ENCODE measurements around the gene NCAPH2.
"Not testable (repeated sequence)": the region's sequence is repeated elsewhere in the genome, so short reads cannot be mapped to it uniquely, and the experiment has no call there.

Gene NCAPH2

DNA sequence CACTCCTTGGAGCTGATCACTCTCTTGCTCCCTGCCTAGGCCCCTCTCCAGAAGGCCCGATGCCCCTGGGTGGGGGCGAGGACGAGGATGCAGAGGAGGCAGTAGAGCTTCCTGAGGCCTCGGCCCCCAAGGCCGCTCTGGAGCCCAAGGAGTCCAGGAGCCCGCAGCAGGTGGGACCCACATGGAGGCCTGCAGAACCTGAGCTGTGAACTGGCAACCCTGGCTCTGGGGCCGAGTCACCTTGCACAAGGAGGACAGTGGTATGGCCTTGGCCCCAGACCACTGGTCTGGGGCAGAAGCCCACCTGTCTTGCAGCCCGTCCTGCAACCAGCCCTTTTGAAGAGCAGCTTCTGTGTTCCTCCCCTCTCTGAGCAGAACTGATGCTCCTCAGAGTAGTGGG, 11.1 kb downstream of the NCAPH2 start:
- no peak for DNase-seq (ENCODE audit: low read depth)

DNA sequence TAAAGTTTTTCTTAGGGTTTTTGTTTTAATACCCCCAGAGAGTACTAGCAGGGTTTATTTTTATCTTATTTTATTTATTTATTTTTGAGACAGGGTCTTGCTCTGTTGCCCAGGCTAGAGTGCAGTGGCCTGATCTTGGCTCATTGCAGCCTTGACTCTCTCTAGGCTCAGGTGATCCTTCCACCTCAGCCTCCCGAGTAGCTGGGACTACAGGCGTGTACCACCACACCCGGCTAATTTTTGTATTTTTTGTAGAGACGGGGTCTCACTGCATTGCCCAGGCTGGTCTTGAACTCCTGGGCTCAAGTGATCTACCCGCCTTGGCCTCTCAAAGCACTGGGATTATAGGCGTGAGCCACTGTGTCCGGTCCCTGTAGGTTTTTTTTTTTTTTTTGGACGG, 12.2 kb downstream of the NCAPH2 start:
- DNase-seq (ENCODE audit: low read depth) = not testable (repeated sequence)

DNA sequence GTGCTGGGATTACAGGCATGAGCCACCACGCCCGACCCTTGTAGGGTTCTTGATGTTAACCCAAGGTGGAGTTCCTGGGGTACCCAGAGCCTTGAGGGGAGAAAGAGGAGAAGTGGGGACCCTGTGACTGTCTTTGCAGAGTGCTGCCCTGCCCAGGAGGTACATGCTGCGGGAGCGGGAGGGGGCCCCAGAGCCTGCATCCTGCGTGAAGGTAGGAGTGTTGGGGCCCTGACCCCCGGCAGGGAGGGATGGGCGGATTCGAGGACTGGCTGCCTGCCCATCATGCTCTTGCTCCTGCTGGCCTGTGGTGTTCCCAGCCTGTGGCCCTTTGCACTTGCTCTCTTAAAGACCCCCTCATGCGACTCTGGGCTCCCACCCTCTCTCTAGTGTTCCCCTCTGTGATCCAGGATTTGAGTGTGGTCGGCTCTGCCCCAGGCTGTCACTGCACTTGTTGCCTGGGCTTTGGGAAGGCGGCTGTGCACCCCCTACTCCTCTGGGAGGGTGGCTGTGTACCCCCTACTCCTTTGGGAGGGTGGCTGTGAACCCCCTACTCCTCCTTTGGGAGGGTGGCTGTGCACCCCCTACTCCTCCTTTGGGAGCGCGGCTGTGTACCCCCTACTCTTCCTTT, 12.9 kb downstream of the NCAPH2 start:
- no peak for DNase-seq (ENCODE audit: low read depth)

GRCh38 chr22:50521710-50522109, 13.7 kb downstream of the NCAPH2 start:
- no peak for DNase-seq (ENCODE audit: low read depth)

GRCh38 chr22:50522208-50522805, 14.3 kb downstream of the NCAPH2 start:
- DNase-seq (ENCODE audit: low read depth) = no peak

- DNase-seq (ENCODE audit: low read depth) = no peak
Observed at GRCh38 chr22:50522806-50523438, 14.9 kb downstream of the NCAPH2 start.

- no peak for DNase-seq (ENCODE audit: low read depth)
Observed at GRCh38 chr22:50523458-50523805, 15.4 kb downstream of the NCAPH2 start.

DNA sequence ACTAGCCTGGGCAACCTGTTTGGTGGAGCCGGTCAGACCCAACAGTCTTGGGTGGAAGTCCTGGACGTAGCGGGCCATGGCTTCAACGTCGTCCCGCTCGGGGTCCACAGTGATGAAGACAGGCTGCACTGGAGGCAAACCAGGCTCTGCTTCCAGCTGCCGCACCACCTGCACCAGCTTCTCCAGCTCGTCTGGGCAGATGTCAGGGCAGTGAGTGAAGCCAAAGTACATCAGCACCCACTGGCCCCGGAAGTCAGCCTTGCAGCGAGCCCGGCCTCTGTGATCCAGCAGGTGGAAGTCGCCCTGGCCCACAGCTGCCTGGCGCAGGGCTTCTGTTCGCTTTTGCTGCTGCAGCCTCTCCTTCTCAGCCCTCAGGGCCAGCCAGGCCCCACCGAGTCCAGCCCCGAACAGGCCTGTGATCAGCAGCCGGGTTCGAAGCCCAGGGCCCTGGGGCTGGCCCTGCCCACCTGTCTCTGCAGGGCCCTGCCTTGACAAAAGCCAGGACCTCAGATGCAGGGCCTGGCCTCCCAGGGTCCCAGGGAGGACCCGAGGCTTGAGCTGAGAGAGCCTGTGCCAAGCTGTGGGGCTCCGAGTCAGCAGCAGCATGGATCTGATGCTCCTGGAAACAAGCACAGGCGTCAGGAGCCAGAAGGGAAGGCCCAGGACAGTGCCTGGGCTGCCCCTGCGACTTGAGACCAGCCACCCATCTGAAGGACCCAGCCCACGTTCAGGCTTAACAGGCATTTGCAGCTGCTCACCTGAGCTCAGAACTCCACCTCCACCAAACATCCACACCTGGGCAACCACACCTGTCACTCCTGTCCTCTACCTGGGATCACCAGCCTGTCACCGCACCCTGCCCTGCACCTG, 16.0 kb downstream of the NCAPH2 start:
- DNase-seq (ENCODE audit: low read depth) = no peak

DNA sequence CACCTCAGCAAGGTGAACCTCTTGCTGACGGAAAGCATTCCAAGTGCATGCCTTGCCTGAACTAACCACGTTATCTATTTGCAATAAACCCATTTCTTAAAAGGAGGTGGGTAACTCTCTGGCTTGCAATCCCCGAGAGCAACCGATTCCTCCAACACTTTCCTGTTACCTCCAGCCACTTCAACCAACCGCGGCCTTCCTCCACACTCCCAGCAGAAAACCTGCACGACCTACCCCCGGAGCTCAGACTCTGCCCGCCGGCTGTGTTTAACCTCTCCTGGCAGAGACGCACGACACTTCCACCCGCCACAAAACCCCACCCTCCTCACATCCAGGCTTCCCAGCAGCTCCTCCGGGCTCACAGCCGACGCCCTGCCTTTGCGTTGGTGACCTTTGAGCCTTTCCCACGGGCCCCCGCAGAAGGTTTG, 16.7 kb downstream of the NCAPH2 start:
- DNase-seq (ENCODE audit: low read depth) = no peak

DNA sequence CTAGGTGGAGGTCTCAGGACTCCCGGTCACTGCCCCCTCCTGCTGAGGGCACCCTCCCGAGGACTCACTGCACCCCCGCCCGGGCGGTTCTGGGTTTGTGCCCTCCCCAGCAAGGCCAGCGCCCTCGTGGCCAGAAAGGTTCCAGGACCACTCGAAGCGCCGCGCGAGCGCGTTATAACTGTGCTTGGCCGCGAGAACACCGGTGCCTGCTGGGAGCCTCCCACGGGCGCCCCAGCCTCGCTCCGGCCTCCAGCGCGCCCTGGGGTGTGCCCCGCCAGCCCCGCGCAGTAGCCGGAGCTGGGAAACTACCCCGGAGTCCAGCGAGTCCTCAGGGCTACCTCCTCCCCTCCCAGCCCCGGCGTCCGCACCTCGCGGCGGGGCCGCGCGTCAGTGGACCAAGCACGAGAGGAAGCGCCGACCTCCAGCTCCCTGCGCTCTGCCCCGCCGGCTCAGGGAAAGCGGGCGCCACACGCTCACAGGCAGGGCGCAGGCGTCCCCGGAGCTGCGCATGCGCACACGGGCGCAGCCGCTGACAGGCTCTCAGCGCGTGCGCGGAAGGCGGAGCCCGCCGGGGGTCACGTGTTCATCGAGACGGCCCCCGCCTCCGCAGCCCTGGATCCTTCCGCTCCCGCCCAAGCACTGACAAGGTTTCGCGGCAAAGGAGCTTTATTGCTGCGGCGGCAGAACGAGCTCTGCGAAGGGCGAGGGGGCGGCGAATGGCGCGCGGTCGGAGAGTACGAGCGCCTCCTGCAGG, 17.3 kb downstream of the NCAPH2 start, which contains the start of gene SCO2:
Gene SCO2 (minus strand): TSS at position 495 of the 754 bp plus-strand sequence. CDS start 1,187 bp downstream, outside the sequence.
- DNase-seq (ENCODE audit: low read depth) = peak; percentile 96

- no peak for DNase-seq (ENCODE audit: low read depth)
Observed at GRCh38 chr22:50525858-50526107, 17.8 kb downstream of the NCAPH2 start.

- DNase-seq (ENCODE audit: low read depth) = peak; percentile 80
Observed at GRCh38 chr22:50526108-50526833, 18.2 kb downstream of the NCAPH2 start.

DNA sequence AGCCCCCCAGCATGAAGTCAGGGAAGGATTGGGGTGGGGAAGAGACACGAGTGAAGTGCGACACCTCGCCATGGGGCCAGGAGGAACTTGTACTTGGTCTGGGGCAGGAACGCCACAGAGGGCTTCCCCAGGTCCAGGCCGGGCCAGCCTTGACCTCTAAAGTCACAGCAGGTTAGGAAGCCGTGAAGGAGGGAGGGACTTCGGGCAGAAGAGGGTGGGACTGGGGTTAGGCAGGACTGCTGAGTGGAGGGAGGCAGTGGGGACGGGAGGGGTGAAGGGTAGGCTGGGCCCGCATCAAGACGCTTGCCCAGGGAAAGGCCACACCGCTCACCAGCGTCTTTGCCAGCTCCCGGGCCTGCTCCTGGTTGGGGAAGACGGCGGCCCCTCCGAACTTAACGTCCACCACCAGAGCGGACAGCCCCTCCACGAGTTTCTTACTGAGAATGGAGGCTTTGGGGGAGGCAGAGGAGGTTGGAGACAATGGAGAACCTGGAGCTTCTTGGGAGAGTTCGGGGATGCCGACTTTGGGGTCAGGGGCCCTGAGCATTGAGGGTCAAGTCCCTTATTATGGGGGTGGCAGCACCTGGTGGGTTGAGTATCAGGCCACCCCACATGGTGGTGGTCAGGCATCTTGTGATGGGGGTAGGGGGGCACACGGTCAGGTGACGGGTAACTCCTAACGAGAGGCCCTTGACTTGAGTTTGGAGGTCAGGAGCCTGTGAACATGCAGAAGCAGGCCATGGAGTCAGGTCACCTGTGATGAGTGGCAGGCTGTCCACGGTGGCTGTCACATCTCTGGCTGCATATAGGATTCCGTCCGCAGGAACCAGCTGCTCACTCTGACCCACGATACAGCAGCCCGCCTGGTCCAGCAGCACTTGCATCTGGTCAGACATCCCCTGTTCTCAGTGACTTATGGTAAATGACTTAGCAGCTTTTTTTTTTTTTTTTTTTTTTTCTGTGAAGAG, 19.1 kb downstream of the NCAPH2 start:
- DNase-seq (ENCODE audit: low read depth) = peak; percentile 38

DNA sequence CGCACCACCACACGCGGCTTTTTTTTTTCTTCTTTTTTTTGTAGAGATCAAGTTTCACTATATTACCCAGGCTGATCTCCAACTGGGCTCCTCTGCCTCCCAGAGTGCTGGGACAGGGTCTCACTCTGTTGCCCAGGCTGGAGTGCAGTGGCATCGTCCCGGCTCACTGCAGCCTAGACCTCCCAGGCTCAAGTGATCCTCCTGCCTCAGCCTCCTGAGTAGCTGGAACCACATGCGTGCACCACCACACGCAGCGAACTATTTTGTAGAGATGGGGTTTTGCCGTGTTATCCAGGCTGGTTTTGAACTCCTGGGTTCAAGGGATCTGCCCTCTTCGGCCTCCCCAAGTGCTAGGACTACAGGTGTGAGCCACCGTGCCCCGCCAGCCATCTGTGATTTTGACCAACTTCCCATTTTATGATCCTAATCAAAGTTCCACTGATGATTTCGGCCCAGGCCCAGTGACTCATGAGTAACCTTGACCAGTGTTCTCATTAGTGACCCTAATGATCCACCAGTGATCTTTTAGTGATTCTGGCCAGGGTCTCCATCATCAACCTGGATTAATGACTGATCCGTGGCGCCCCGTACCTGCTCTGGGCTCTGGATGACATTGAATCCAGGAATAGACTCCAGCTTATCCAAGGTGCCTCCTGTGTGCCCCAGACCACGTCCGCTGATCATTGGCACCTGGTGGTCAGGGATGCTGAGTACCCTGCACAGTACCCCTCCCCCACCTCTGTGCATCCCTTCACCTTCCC, 20.1 kb downstream of the NCAPH2 start:
- DNase-seq (ENCODE audit: low read depth) = no peak

GRCh38 chr22:50528682-50529415, 20.8 kb downstream of the NCAPH2 start:
- no peak for DNase-seq (ENCODE audit: low read depth)

DNA sequence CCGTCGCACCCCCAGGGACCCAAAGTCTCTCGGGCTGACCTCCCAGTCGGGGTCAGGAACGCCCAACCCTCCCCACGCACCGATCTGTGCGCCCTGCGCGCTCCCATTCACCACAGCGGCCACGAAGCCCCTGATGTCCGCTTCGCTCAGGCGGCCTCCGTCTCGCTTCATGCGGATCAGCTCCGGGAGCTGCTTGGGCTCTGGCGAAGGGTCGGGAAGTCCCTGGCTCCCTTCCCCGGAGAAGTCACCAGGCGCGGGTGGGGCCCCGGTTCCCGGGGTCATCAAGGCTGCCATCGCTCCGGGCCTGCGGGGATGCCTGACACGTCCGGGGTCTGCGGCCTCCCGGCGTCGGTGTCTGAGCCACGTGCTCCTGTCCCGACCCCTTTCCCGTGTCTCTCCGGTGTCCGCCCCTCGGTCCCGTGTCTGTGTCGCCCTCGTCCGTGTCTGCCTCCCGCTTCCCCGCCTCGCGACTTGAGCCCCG, 21.4 kb downstream of the NCAPH2 start:
- no peak for DNase-seq (ENCODE audit: low read depth)

DNA sequence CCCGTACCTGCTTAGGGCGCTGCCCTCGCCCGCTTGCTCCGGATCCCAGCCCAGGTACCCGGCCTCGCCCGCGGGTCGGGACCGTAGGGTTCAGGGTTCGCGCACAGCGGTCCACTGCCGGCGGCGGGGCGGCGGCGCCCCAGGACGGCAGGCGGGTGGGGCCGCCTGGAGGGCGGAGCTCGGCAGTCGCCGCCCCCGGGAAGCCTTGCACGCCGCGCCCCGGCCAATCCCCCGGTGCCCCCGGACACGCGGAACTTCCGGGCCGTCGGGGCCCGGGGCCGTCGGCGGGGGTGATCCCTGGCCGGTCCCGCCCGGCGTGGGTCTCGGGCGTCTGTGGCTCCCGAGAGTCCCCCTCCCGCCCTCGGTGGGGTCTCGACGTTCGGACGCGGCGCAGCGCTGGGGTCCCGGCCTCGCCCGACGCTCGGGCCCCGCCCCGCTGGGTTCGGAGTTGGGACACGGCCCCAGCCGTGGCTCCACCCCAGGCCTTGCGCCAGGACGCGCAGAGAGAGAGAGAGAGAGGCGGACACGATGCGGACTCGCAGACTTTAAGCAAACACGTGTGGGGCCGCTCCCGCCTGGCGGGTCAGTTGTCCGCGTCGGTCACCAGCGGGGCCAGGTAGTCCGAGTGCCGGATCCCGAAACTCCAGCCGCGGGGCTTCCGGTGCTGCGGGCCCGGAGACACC, 22.0 kb downstream of the NCAPH2 start, which contains the start of gene TYMP:
Gene TYMP (minus strand): TSS at position 116 of the 683 bp plus-strand sequence. CDS start 303 bp downstream, outside the sequence.
- peak; percentile 78 for DNase-seq (ENCODE audit: low read depth)

- no peak for DNase-seq (ENCODE audit: low read depth)
Observed at GRCh38 chr22:50530580-50530876, 22.5 kb downstream of the NCAPH2 start.
